ENCODE data around the gene ERBIN.
"Not testable (repeated sequence)": the region's sequence is repeated elsewhere in the genome, so short reads cannot be mapped to it uniquely, and the experiment has no call there.

DNA sequence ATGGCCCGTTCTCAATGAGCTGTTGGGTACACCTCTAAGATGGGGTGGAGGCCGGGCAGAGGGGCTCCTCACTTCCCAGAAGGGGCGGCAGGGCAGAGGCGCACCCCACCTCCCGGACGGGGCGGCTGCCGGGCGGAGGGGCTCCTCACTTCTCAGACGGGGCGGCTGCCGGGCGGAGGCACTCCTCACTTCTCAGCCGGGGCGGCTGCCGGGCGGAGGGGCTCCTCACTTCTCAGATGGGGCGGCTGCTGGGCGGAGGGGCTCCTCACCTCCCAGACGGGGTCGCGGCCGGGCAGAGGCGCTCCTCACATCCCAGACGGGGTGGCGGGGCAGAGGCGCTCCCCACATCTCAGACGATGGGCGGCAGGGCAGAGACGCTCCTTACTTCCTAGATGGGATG lies 31.3 kb downstream of the ERBIN start:
- TF ChIP-seq MLX (CRISPR knock-in tag; IDR thresholded peaks at IDR 0.05); FOXP1 (CRISPR knock-in tag; IDR thresholded peaks at IDR 0.05; ENCODE audit: borderline replicate concordance); ATF3 (CRISPR knock-in tag; conservative IDR thresholded peaks at IDR 0.05); TP53 (CRISPR knock-in tag; IDR thresholded peaks at IDR 0.05); CTCF (IDR thresholded peaks at IDR 0.05); HMGXB4 (CRISPR knock-in tag; IDR thresholded peaks at IDR 0.05); ZNF281 (CRISPR knock-in tag; IDR thresholded peaks at IDR 0.05); RELA (CRISPR knock-in tag; IDR thresholded peaks at IDR 0.05; ENCODE audit: borderline replicate concordance); ZNF416 (CRISPR knock-in tag; IDR thresholded peaks at IDR 0.05); AFF4 (CRISPR knock-in tag; IDR thresholded peaks at IDR 0.05; ENCODE audit: borderline replicate concordance); ZSCAN18 (CRISPR knock-in tag; IDR thresholded peaks at IDR 0.05): not testable (repeated sequence)
- TF ChIP-seq, protein P1, sequence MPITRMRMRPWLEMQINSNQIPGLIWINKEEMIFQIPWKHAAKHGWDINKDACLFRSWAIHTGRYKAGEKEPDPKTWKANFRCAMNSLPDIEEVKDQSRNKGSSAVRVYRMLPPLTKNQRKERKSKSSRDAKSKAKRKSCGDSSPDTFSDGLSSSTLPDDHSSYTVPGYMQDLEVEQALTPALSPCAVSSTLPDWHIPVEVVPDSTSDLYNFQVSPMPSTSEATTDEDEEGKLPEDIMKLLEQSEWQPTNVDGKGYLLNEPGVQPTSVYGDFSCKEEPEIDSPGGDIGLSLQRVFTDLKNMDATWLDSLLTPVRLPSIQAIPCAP (CRISPR knock-in tag; IDR thresholded peaks at IDR 0.05): not testable (repeated sequence)
- TF ChIP-seq, protein P2, sequence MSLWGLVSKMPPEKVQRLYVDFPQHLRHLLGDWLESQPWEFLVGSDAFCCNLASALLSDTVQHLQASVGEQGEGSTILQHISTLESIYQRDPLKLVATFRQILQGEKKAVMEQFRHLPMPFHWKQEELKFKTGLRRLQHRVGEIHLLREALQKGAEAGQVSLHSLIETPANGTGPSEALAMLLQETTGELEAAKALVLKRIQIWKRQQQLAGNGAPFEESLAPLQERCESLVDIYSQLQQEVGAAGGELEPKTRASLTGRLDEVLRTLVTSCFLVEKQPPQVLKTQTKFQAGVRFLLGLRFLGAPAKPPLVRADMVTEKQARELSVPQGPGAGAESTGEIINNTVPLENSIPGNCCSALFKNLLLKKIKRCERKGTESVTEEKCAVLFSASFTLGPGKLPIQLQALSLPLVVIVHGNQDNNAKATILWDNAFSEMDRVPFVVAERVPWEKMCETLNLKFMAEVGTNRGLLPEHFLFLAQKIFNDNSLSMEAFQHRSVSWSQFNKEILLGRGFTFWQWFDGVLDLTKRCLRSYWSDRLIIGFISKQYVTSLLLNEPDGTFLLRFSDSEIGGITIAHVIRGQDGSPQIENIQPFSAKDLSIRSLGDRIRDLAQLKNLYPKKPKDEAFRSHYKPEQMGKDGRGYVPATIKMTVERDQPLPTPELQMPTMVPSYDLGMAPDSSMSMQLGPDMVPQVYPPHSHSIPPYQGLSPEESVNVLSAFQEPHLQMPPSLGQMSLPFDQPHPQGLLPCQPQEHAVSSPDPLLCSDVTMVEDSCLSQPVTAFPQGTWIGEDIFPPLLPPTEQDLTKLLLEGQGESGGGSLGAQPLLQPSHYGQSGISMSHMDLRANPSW (CRISPR knock-in tag; conservative IDR thresholded peaks at IDR 0.05; ENCODE audit: low read depth): not testable (repeated sequence)

Data from WTC11 (cell line).